ENCODE data around the gene SFXN1.

SFXN1 gene

DNA sequence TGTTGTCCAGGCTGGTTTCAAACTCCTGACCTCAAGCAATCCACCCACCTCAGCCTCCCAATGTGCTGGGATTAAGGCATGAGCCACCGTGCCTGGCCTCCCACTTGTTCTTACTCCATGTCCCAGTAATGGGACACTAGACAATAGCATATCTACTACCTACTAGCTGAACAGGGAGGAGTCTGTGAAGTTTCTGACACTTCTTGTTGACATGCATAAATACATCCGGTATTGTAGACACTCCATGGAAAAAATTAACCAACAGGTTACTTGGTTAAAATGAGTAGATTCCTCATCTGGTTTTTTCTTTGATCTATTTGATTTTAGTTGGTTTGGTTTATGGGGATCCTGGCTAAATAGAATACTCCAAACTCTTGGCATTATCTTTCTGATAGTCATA is 88.3 kb downstream of the SFXN1 start:
- Histone ChIP-seq H3K4me3 (ENCODE audit: low read depth, low read length) (no peak overlapping the region), H3K9ac (ENCODE audit: low read depth, low read length) (no peak overlapping the region), H3K9me3 (ENCODE audit: control insufficient read depth, insufficient read depth, low read length) (no peaks in the 10 kb centered on the region), H3K27me3 (ENCODE audit: control insufficient read depth, insufficient read depth, low read length) (no peaks in the 10 kb centered on the region), H3K36me3 (ENCODE audit: control insufficient read depth, insufficient read depth, low read length) (no peaks in the 10 kb centered on the region), H3K4me1 (ENCODE audit: control insufficient read depth, insufficient read depth, low read length) (no peaks in the 10 kb centered on the region)

DNA sequence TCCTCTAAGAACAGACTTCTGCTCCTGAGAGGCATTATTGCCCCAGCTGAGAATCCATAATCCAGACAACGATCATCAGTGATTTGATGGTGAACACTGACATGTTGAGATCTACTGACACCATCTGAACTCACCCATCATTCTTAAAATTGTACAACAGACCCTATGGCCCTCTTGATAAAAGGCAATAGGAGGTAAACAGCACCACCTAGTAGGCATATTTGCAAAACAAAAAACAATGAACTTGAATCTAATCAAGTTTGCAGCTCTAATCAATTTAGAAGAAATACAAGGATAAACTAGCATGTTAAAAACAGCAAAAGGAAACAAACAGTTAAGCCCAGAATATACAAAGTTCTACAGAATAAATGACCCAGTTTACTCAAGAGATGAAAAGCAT is 89.6 kb downstream of the SFXN1 start:
- Histone ChIP-seq H3K4me3 (ENCODE audit: low read depth, low read length) (no peak overlapping the region), H3K36me3 (ENCODE audit: control insufficient read depth, insufficient read depth, low read length) (no peaks in the 10 kb centered on the region), H3K27me3 (ENCODE audit: control insufficient read depth, insufficient read depth, low read length) (no peaks in the 10 kb centered on the region)

DNA sequence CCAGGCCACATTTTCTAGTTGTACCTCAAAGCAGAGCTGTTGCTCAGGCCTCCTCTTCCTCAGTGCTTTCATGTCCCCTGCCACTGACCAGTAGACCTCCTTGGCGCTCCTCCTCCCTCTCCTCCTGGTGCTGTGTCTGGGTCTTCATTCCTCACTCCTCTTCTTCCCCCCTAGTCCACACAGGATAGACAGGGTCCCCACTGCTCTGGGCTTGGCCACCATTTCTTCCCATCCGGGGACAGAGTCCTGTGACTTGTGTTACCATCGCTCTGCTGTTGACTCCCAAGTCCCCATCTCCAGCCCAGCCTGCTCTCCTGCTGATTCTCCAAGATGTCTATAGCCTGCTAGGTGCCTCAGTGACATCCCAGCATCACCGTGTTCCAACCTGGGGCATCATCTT is 91.3 kb downstream of the SFXN1 start:
- H3K4me3 ChIP-seq (ENCODE audit: low read depth, low read length), result no peak overlapping the region
- H3K9ac ChIP-seq (ENCODE audit: low read depth, low read length), result no peak overlapping the region
- H3K27me3 ChIP-seq (ENCODE audit: control insufficient read depth, insufficient read depth, low read length), result no peaks in the 10 kb centered on the region
- H3K36me3 ChIP-seq (ENCODE audit: control insufficient read depth, insufficient read depth, low read length), result no peaks in the 10 kb centered on the region
- no peaks in the 10 kb centered on the region for H3K9me3 ChIP-seq (ENCODE audit: control insufficient read depth, insufficient read depth, low read length)
- H3K4me1 ChIP-seq (ENCODE audit: control insufficient read depth, insufficient read depth, low read length), result peaks cover 9% of the 10 kb centered on the region

More for the DNA sequence above, 89.6 kb downstream of the SFXN1 start:
- H3K4me1 ChIP-seq (ENCODE audit: control insufficient read depth, insufficient read depth, low read length), result no peaks in the 10 kb centered on the region
- H3K9me3 ChIP-seq (ENCODE audit: control insufficient read depth, insufficient read depth, low read length), result no peaks in the 10 kb centered on the region
- no peak overlapping the region for H3K9ac ChIP-seq (ENCODE audit: low read depth, low read length)

DNA sequence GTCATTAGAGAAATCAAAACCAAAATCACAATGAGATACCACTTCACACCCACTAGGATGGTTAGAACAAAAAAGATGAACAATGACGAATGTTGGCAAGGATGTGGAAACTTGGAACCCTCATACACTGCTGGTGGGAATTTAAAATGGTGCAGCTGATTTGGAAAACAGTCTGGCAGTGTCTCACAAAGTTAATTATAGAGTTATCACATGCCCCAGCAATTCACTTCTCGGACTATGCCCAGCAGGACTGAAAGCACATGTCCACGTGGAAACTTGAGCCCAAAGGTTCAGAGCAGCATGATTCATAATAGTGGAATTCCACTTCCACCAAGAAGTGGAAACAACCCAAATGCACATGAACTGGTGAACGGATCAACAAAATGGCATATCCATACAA is 94.5 kb downstream of the SFXN1 start:
- Histone ChIP-seq H3K27me3 (ENCODE audit: control insufficient read depth, insufficient read depth, low read length) (no peaks in the 10 kb centered on the region), H3K36me3 (ENCODE audit: control insufficient read depth, insufficient read depth, low read length) (no peaks in the 10 kb centered on the region), H3K9ac (ENCODE audit: low read depth, low read length) (no peak overlapping the region), H3K9me3 (ENCODE audit: control insufficient read depth, insufficient read depth, low read length) (no peaks in the 10 kb centered on the region), H3K4me3 (ENCODE audit: low read depth, low read length) (no peak overlapping the region), H3K4me1 (ENCODE audit: control insufficient read depth, insufficient read depth, low read length) (peaks cover 9% of the 10 kb centered on the region)

DNA sequence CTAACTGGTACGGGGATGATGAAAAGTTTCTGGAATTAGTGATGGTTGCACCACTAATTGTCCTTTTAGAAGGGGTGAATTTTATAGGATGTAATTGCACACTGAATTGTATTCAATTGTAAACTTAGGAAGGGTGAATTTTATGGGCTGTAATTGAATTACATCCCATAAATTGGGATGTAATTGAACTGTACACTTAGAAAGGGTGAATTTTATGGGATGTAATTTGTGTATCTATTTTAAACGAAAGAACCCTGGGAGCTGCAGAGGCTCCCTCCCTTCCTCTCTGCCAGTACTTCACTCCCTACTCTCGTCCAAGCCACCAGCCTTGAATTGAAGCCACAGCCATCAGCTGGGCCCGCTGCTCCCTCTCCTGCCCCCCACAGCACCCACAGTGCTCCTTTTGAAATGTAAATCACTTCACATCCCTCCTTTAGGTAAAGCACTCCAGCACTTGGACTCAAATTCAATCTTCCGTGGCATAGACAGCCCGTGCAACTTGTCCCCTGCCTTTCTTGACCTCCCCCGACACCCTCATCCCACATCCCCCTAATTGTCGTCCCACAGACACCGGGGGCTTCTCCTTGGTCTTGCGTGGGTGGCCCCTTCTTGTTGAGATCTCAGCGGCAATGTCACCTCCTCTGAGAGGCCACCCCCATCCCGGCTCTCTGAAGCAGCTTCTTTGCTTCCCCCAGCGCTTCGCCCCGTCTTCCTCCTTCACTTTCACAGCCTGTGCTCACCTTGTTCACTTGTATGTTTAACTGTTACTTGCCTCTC is 95.3 kb downstream of the SFXN1 start:
- peaks cover 9% of the 10 kb centered on the region for H3K4me1 ChIP-seq (ENCODE audit: control insufficient read depth, insufficient read depth, low read length)
- H3K36me3 ChIP-seq (ENCODE audit: control insufficient read depth, insufficient read depth, low read length), result no peaks in the 10 kb centered on the region
- H3K9me3 ChIP-seq (ENCODE audit: control insufficient read depth, insufficient read depth, low read length), result no peaks in the 10 kb centered on the region
- peak overlapping the region; percentile 30 for H3K4me3 ChIP-seq (ENCODE audit: low read depth, low read length)
- H3K27me3 ChIP-seq (ENCODE audit: control insufficient read depth, insufficient read depth, low read length), result no peaks in the 10 kb centered on the region
- H3K9ac ChIP-seq (ENCODE audit: low read depth, low read length), result no peak overlapping the region

- Histone ChIP-seq H3K9me3 (ENCODE audit: control insufficient read depth, insufficient read depth, low read length) (no peaks in the 10 kb centered on the region), H3K4me1 (ENCODE audit: control insufficient read depth, insufficient read depth, low read length) (peaks cover 9% of the 10 kb centered on the region), H3K36me3 (ENCODE audit: control insufficient read depth, insufficient read depth, low read length) (no peaks in the 10 kb centered on the region), H3K27me3 (ENCODE audit: control insufficient read depth, insufficient read depth, low read length) (no peaks in the 10 kb centered on the region), H3K9ac (ENCODE audit: low read depth, low read length) (no peak overlapping the region), H3K4me3 (ENCODE audit: low read depth, low read length) (no peak overlapping the region)
Observed at GRCh38 chr5:175575301-175575700, 96.9 kb downstream of the SFXN1 start.

DNA sequence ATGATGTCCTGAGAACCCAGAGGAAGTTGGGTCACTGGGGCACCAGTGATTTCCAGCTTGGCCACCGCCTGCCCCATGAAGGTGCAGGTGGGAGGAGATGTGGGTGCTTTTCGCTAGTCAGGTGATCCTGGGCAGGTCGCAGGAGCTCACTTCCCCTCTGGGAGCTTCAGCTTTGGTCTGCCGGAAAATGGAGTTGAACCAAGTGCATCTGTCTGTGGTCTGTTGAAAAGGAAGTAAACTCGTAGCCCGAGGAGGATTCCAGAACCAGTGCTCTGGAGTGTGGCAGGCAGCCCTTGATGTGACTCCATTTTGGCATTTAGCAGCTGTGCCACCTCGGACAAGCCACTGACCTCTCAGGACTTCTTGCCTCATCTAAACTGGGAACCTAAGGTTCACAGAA is 97.7 kb downstream of the SFXN1 start:
- Histone ChIP-seq H3K4me1 (ENCODE audit: control insufficient read depth, insufficient read depth, low read length) (peaks cover 9% of the 10 kb centered on the region), H3K9me3 (ENCODE audit: control insufficient read depth, insufficient read depth, low read length) (no peaks in the 10 kb centered on the region), H3K27me3 (ENCODE audit: control insufficient read depth, insufficient read depth, low read length) (no peaks in the 10 kb centered on the region), H3K4me3 (ENCODE audit: low read depth, low read length) (no peak overlapping the region), H3K9ac (ENCODE audit: low read depth, low read length) (no peak overlapping the region), H3K36me3 (ENCODE audit: control insufficient read depth, insufficient read depth, low read length) (no peaks in the 10 kb centered on the region)

DNA sequence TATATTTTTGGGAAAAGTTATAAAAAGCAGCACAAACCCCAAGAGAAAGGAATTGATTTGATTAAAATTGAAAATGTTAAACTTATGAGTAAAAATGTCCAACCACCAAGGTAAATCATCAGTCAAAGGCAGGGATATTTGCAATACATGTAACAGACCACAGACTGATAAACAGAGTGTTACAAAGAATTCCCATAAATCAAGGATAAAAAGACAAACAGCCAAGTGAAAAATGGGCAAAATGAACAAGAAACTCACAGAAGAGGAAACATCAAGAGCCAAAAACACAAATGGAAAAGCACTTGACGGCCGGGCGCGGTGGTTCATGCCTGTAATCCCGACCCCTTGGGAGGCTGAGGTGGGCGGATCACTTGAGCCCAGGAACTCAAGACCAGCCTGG is 98.2 kb downstream of the SFXN1 start:
- no peaks in the 10 kb centered on the region for H3K27me3 ChIP-seq (ENCODE audit: control insufficient read depth, insufficient read depth, low read length)
- no peak overlapping the region for H3K9ac ChIP-seq (ENCODE audit: low read depth, low read length)
- no peaks in the 10 kb centered on the region for H3K9me3 ChIP-seq (ENCODE audit: control insufficient read depth, insufficient read depth, low read length)
- H3K4me1 ChIP-seq (ENCODE audit: control insufficient read depth, insufficient read depth, low read length), result peaks cover 9% of the 10 kb centered on the region
- H3K4me3 ChIP-seq (ENCODE audit: low read depth, low read length), result no peak overlapping the region
- H3K36me3 ChIP-seq (ENCODE audit: control insufficient read depth, insufficient read depth, low read length), result no peaks in the 10 kb centered on the region

All from iPS-15b (cell line).